ENCODE measurements around the gene NRGN.
"Not testable (repeated sequence)": the region's sequence is repeated elsewhere in the genome, so short reads cannot be mapped to it uniquely, and the experiment has no call there.

Gene NRGN

DNA sequence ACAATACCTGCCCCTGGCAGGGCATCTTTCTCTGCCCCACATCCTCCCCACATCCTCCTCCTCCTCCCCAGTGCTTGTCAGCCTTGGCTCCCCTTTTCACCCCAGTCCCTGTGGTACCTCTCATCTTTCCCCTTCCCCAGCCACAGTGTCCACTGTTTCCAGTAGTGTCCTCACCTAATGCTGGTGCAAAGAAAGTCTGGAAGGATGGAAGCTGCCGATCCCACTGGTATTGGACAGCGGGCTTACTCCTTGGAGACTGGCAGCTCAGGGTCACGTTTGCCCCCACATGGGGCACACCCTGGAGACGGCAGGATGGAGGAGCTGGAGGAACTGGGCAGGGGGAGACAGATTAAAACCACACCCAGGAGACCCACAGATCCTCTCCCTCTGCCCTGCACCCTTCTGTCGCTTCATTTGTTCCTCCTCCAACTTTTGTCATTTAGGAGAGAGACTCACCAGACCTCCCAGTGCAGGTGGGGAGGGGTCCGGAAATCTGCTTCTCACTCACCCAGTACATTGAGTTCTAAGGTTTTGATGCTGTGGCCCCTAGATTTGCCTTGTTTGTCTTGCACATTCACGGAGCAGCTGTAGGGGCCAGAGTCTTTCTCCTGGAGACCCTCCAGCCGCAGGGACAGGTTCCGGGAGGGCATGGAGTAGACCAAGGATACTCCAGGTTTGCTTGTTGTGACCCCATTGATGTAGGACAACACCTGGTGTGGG lies 16.5 kb downstream of the NRGN start:
- DNase-seq (ENCODE audit: low read depth in 2 of 2, low spot score in 1 of 2) = no peak

DNA sequence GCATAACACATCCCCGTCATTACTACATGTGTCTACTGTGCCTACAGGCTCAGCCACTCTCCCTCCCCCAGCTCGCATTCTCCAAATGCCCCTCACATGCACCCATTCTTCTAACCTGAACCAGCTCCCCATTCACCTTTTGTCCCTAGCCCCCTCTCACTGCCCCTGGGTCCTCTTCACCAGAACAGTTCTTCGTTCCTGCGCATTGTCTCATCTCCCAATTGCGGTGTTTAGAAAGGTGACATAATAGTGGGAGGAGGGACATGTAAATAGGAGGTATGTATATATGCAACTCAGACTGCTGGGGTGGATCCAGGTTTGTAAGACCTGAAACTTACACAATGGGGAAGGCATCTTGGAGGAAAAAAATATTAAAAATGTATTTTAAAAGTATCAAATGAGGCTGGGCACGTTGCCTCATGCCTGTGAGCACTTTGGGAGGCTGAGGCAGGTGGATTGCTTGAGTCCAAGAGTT lies 17.0 kb downstream of the NRGN start:
- no peak for DNase-seq (ENCODE audit: low read depth in 2 of 2, low spot score in 1 of 2)

DNA sequence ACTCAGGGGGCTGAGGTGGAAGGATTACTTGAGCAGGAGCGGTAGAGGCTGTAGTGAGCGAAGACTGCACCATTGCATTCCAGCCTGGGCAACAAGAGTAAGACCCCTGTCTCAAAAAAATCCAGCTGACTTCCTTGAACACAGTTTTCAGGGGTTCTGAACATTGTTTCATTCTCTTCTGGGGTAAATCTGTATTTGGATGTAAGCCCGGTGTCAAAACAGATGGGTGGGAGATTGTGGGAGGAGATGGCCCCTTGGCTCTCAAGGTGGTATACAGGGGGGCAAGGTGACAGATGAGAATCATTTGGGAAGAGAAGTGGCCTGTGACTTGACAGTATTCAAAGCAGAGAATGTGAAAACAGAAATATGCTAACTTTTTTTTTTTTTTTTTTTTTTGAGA lies 17.6 kb downstream of the NRGN start:
- DNase-seq (ENCODE audit: low read depth in 2 of 2, low spot score in 1 of 2) = no peak

DNA sequence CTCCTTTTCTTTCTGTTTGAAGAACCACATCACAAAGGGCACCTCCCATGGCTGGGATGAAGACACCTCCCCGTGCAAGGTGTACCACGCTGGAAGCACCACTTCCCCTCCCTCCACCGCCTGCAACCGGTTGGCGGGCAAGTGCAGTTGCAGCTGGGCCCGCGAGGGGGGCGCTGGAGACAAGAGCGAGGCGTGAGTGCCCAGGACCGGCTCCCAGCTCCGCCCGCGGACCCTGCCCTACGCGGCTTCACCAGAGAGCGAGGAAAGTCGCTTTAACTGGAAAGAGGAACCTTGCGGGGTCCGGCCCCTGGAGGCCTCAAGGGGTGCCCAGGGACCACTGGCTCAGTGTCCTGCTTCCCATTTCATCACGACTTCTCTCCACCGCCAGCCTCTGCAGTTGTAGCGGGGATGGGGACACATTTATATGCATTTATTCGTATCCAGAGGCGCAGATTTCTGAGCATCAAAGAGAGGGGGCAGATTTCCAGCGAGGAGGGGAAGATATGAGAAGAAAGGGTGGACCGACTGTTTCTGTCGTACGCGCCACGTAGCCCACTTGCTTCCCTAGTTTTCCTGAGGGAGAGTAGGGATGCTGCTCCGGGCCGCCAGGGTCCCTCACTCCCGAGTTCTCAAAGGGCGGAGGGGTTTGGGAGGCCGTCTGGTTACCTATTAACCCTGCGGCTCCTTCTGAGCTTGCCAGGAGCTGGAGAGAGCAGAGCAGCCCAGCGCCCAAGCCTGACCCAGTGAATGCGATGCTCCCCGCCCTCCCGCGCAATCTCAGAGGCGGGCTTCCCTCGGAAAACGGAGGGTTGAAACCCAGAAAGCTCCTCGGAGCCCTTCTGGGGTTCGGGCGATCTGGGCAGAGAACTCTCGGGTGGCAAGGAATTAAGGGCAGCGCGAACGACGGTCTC lies 18.9 kb downstream of the NRGN start:
- no peak for DNase-seq (ENCODE audit: low read depth in 2 of 2, low spot score in 1 of 2)

DNA sequence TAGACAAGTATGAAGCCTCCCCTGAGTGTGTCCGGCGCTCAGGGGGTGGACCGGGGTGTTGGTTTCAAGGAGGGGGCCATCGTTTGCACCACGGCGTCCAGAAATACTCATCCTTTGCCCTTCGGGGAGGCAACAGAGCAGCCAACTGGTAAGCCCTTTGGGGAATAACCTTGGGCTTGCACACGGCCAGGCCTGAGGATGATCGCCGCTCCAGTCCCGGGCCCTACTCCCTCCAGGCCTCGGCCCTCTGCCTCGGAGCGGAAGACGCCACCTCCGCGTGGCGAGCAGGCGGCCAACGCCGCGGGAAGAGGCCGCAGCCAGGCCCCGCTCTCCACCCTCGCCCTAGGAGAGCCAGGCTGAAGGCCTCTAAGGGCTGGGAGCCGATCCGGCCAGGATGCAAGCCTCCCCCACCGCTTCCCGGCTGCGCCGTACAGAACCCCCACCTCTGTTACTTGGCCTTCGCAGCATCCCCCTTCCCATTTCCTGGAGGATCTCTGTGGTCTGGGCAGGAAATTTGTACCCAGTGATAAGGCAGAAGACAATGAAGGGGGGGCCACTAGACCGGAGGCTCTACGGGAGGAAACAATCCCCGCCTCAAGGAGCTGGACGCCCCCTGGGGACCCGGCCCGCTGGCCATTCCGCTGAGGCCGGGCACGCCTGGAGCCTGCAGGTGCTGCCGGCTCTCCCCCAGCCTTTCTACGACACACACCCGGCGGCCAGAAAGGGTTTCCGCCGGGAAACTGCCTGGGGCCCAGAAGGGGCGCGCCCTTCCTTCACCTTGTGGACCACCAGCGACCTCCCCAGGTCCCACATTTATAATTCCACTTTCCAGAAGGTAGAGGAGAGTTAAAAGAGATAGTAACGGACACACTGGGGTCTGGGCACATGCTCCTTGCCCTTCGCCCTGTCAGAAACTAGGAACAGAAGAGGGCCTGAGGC lies 19.8 kb downstream of the NRGN start:
- DNase-seq (ENCODE audit: low read depth in 2 of 2, low spot score in 1 of 2) = no peak

DNA sequence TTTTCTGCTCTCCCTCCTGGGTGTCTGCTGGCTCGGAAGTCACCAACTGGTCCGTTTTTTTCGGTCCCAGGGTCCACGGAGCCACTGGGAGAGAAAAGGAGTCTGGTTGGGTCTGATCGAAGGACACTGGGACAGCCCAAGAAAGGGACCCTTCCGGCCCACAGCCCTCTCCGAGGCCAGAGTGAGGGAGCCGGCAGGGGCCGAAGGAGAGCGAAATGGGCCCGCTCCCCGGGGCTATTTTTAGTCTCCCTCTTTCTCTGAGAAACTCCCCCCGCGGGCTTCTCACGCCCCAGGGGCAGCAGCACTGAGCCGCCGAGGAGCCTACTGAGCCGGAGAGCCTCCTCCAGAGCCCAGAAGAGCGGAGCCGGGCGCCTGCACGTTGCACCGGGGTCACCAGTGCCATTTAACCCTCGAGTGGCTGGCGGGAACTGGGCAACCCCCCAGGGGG lies 20.5 kb downstream of the NRGN start:
- no peak for DNase-seq (ENCODE audit: low read depth in 2 of 2, low spot score in 1 of 2)

DNA sequence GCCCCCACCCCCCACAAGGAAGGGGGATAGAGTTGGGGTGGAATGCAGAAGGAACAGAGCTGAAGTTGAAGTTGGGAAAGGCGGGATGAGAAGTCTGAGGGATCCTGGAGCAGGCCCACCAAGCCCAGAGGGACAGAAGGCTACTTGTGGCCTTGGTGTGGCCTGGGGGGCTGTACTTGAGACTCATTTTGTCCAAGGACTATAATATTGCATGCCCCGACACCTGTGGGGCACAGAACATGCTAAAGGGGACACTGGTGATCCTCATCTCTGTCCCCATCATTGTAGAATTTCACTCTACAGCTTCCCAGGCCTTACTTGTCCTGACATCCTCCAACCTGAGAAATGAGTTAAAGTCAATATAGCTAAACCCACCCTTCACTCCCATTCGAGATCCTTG lies 21.1 kb downstream of the NRGN start:
- DNase-seq (ENCODE audit: low read depth in 2 of 2, low spot score in 1 of 2) = no peak

DNA sequence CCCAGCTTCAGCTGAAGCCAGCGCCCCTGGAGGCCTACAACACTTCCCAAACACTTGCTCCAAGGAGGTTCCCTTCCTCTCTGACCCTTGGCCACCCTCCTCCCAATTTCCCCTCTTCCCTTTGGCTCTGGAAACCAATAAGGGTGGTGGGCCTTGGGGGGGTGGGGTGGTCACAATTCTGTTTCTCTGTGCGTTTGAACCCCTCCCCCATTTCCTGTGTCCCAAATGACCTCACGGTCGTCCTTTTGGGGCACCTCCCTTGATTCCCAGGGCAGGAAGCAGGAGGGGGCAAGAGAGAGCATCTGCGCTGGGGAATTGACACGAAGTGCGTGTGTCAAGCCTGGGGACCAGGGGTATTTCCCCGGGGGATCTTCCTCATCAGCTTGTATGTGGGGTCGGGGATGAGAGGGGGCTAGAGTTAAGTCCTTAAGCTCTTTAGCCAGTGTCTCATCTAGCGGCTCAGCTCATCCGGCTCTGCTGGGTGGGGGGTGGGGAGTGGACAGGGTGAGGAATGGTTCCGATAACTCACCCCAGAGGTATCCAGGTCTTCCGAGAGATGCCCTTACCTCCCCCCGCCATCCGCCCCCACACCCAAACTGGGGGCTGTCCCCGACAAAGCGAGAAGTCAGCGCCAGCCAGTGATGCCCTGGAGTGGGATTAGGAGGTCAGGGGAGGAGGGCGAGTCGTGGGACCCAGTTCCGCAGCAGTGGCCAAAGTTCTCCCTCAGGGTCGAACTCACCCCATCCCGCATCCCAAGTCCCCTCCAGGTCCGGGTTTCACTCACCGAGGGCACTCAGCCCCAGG lies 21.8 kb downstream of the NRGN start:
- DNase-seq (ENCODE audit: low read depth in 2 of 2, low spot score in 1 of 2) = no peak

DNA sequence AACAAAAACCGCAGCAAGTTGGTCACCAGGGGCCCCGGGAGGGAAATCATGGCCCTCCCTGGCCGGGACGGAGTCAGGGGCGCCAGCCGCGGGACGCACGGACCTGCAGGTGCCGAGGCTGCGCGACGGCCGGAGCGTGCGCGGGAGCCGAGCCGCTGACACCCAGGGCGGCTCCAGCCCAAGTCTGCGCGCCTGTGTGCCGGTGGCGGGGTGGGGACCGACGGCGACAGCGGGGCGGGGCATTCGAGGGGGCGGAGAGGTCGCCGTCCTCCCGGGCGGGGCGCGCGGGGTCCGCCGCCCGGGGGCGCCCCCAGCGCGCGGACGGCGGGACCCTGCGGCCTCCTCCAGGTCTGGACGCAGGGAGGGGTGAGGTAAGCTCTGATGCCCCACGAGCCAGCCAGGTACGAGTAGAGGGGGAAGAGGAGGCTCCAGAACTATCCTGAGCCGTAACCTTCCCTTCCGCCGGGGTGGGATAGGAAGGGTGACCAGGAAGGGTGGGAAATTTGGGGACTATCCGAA lies 22.4 kb downstream of the NRGN start, which contains the start of gene ESAM:
Gene ESAM, minus strand, starts transcription at position 186 of the 519 bp plus-strand sequence. Its CDS starts 136 bp downstream, at position 50.
- DNase-seq (ENCODE audit: low read depth in 2 of 2, low spot score in 1 of 2) = peak in 1 of 2 donors; percentile 49

DNA sequence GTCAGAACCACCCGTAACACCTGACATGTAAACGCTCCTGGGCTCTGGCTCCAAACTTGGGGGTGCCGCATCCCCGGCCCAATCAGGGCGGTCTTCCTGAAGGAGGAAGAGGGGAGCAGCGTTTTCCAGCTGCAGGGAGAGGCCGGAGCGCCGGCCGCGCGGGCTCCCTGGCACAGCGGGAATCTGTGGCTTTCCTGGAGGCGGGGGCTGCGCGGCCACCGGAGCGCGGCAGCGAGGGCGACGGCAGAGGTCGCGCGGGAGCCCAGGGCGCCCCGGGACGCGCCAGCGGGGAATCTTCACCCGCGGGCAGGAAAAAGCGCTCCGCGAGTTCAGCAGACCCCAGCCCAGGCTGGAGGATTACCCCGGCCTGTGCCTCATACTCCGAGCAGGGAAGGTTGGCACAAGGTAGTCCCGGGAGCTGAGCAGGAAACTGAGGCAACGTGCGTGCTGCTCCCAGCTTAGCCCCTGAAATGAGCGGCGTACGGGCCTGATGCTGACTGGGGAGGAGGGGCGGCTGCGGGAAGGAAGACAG lies 22.9 kb downstream of the NRGN start:
- no peak for DNase-seq (ENCODE audit: low read depth in 2 of 2, low spot score in 1 of 2)

DNA sequence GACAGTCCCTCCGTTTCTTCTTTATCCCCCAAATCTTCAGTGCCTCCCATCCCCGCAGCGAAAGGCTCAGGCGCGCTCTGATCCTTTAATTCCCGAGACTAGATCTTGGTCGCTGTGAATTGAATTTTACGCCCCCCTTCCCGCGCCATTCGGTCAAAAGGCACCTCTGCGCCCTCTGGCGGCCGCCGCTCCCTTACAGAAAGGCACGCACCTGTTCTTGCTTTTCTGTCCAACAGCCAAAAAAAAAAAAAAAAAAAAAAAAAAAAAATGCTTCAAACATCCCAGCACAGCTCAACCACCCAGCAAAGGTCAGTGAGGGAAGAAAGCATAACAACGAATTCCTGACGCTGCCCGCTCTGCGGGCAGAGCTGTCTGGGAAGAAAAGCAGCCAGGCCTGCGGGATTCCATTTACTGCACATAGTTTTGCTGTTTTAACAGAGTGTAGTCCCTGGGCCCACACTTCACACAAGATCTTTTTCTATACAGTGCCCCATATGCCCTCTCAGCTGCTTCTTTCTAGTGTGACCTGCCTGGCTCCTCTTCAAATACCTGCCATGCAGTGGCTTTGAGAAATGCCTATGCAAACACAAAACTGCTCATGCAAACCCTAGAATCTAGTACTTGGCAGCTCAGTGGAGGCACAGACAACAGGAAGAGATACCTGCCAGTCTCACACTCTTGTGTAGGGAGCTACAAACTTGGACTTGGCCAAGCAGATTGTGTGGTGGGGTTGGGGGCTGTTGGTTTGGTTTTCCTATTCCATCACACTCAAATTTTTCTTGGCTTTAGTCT lies 23.6 kb downstream of the NRGN start:
- peak; percentile 82 to 85 for DNase-seq (ENCODE audit: low read depth in 2 of 2, low spot score in 1 of 2)

DNA sequence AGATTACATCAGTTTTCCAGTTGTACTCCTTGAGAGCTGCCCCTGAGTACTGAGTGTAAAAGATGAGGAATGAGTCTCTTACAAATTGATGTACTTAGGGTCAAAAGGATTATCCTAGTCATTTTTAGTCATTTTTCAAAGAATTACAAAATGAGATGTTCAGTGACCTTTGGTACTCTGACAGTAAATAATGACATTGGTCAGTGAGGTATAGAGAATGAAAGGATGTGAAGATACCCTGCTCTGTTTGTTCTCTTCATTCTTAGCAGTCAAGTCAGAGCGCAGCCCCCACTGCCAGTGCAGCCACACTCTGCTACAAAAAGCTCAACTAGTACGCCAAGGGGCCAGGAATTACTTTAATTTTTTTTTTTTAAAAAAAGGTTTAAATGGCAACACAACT lies 26.4 kb downstream of the NRGN start:
- no peak for DNase-seq (ENCODE audit: low read depth in 2 of 2, low spot score in 1 of 2)

DNA sequence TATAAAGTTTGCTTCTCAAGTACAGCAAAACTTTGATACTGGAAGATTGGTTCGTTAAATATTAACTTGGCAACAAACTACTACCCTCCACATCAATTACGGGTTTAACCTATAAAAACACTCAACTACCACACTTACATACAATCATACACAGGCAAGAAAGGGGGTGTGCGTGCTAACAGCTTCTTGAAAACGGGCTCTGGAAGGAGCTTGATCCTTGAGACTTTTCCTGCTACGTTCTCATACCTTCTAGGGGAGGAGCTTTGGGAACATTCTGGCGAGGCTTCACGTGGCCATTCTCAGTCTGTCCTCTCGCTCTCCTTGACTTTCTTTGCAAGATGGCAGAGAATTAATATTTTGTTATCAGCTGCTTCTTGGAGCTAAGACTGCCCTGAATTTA lies 29.2 kb downstream of the NRGN start:
- DNase-seq (ENCODE audit: low read depth in 2 of 2, low spot score in 1 of 2) = no peak

DNA sequence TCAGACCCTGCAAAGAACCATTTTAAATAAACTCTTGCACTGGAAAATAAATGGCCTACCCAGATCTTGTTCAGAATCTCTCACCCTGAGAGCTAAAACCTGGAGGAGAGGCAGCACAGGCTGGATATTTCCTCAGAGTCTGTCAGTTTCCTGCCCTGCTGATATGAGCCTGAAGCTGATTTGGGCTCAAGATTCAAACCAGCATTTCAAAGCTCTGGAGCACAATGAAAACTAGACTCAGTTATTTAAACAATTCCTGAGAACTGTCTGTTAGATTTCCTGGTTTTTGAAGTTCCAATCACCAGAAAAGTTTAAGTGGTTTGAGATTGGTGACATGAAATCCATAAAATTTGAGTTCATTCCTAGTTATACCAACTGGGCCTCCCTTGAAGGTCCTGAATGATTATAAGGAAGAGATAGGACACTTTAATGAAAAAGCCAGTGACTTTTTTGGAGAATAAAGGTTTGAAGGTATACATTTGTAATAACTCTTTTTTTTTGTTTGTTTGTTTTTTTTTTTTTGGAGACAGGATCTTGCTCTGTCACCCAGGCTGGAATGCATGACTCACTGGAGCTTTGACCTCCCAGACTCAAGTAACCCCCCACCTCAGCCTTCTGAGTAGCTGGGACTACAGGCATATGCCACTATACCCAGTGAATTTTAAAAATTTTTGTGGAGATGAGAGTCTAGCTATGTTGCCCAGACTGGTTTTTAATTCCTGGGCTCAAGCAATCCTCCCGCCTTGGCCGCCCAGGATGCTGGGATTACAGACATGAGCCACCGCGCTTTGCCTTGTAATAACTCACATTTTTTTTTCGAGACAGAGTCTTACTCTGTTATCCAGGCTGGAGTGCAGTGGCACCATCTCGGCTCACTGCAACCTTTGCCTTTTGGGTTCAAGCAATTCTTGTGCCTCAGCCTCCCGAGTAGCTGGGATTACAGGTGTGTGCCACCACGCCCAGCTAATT lies 30.3 kb downstream of the NRGN start:
- DNase-seq (ENCODE audit: low read depth in 2 of 2, low spot score in 1 of 2) = no peak

DNA sequence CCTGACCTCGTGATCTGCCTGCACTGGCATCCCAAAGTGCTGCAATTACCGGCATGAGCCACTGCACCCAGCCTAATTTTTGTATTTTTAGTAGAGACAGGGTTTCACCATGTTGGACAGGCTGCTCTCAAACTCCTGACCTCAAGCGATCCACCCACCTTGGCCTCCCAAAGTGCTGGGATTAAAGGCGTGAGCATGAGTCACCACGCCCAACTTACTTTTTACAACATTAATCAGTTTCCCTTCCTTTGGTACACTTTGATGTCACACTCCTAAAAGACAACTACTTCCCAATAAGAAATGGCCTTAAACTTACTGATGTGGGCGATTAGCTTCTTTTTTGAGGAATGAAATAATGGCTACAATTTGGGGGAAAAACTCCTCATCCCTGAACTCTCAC lies 31.2 kb downstream of the NRGN start:
- not testable (repeated sequence) for DNase-seq (ENCODE audit: low read depth in 2 of 2, low spot score in 1 of 2)

DNA sequence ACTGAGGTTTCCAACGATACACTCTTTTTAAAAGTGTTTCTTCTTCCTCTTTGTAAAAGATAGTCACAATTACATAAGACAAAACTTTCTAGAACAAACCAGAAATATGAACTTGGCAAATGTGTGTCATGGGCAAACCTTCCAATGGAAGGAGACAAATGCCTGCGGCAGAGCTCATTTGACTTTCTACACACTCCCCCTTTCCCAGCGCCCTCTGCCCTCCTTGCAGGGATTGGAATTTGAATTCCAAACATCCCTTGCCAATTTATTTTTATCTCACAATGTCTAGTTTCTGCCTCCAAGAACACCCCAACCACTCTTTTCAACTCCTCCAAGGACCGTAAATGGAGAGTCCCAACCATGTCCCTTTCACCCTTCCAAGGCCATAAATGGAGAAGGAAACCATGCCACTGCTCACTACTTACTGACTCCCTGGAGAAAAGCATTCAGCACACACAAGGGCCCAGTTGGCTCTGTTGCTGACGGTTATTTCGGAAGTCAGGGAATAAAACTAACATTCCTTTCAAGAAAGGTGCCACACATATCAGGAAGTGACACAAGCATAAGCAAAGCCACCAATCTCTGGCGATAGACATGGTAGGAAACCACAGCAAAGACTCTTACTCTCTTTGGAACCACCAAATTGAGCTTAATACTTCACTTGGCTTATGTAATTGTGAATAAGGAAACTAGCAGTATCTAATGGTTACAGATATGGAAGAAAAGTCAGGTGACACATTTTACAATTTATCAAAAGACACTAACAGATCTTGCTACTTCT lies 37.3 kb downstream of the NRGN start:
- no peak for DNase-seq (ENCODE audit: low read depth in 2 of 2, low spot score in 1 of 2)

DNA sequence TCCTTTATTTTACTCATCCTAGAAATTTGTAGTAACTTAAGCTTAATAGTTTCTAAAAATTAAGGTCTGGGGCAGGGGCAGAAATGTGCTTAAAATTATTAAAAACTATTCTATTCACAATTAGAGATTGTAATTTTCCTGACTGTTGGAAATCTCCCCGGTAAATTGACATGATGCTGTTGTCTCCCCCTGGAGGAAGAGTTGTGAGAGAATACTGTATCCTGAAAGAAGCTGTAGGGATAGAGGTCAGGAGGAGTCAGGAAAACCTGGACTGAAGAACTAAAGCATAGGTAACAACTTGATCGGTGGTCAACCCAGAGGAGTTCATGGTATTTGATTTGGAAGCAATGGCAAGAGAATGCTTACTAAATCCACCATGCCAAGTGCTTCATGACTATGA lies 38.5 kb downstream of the NRGN start:
- no peak for DNase-seq (ENCODE audit: low read depth in 2 of 2, low spot score in 1 of 2)
